Activated CD8-positive, alpha-beta memory T cell treated with anti-CD3 and anti-CD28 coated beads, Interleukin-2, amount 50 U/mL, for 48 hours (primary cell): ENCODE data around the gene CENPVL1.
"Not testable (repeated sequence)": the region's sequence is repeated elsewhere in the genome, so short reads cannot be mapped to it uniquely, and the experiment has no call there.

Source experiments
- DNase-seq: peaks from one replicate; pipeline ENCODE4 v3.0.0-alpha.2; 2020

The CENPVL1 gene

DNA sequence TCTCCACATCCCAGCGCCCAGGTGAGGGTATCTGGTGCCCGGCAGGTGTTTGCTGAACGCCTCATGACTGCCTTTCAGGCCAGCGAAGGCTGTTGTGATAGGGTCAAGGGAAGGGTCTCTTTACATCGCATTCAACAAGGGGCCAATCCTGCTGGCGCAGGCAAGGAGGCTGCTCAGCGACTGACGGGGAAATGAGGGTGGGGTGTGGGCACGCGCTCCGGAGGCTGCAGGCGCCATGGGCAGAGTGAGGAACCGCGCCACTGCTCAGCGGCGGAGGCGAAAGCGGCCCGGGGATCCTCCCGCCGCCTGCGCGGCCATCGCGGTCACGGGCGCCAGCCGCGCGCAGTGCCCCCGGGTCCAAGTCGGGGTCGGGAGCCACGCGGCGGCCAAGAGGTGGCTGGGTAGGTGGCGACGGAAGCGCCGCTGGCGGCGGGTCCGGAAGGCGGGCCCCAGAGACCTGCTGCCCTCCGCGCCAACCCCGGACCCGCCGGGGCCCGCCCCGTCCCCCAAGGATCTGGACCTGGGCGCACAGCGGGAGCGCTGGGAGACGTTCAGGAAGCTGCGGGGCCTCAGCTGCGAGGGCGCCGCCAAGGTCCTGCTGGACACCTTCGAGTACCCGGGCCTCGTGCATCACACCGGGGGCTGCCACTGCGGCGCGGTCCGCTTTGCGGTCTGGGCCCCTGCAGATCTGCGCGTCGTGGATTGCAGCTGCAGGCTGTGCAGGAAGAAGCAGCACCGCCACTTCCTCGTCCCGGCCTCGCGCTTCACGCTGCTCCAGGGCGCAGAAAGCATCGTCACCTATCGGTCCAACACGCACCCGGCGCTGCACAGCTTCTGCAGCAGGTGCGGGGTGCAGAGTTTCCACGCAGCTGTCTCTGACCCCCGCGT lies at the start of gene CENPVL1:
TSS of gene CENPVL1 (plus strand) at position 236 of the 888 bp plus-strand sequence. CDS start at position 236, 0 bp downstream.
- not testable (repeated sequence) for DNase-seq

- no peak for DNase-seq
These were observed 44.3 kb upstream of the CENPVL1 start for GRCh38 chrX:51665981-51666380.

- not testable (repeated sequence) for DNase-seq
These were observed 30.5 kb upstream of the CENPVL1 start for GRCh38 chrX:51679689-51680433.

DNA sequence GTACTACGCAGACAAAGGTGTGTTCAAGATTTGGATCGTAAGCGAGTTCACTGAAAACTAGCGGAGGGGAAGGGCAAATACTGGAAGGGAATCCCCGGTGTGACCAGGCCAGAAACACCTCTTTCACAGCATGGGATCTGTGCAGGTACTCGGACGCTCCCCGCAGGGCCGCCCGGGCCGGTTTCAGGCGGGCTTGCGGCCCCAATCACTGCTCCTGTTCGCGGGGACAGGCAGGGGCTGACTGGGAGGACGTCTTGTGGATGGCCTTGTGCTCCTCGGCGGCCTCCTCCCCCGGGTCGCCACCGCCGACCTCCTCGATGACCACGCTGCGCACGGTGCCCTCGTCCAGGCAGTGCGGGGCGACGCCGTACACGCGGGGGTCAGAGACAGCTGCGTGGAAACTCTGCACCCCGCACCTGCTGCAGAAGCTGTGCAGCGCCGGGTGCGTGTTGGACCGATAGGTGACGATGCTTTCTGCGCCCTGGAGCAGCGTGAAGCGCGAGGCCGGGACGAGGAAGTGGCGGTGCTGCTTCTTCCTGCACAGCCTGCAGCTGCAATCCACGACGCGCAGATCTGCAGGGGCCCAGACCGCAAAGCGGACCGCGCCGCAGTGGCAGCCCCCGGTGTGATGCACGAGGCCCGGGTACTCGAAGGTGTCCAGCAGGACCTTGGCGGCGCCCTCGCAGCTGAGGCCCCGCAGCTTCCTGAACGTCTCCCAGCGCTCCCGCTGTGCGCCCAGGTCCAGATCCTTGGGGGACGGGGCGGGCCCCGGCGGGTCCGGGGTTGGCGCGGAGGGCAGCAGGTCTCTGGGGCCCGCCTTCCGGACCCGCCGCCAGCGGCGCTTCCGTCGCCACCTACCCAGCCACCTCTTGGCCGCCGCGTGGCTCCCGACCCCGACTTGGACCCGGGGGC lies 28.2 kb upstream of the CENPVL1 start:
- DNase-seq = not testable (repeated sequence)

DNA sequence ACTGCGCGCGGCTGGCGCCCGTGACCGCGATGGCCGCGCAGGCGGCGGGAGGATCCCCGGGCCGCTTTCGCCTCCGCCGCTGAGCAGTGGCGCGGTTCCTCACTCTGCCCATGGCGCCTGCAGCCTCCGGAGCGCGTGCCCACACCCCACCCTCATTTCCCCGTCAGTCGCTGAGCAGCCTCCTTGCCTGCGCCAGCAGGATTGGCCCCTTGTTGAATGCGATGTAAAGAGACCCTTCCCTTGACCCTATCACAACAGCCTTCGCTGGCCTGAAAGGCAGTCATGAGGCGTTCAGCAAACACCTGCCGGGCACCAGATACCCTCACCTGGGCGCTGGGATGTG lies 27.6 kb upstream of the CENPVL1 start, which contains the start of gene CENPVL2:
TSS of gene CENPVL2 (minus strand) at position 112 of the 343 bp plus-strand sequence. CDS start at position 112, 0 bp downstream.
- DNase-seq = not testable (repeated sequence)

DNA sequence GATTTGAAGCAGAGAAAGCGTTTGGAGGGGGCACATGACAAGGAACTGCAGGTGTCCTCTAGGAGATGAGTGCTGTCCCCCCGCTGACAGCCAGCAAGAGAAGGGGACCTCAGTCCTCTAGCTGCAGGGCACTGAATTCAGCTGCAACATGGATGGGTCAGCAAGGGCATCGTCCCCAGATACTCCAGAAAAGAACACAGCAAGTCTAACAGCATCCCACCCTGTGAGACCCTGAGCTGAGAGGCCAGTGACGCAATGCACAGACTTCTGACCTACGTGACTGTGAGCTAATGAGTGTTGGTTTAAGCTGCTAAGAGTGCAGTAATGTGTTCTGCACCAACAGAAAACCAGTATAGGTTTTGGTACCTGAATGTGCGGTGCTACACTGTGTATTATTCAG lies 16.1 kb upstream of the CENPVL1 start:
- DNase-seq = no peak

DNA sequence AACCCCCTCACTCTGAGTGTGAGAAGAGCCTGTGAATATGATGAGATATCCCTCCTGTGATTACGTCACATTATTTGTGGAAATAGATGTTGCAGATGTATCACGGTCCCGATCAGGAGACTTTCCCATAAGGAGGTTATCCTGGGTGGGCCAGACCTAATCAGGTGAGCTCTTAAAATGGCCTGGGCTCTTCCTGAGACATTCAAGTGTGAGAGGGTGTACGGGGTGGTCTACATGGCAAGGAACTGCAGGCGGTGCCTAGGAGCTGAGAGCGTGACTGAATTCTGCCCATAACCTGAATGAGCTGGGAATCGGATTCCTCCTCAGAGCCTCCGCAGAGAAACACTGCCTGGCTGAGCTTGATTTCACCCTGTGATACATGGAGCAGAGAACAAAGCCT lies 12.9 kb upstream of the CENPVL1 start:
- DNase-seq = no peak

DNA sequence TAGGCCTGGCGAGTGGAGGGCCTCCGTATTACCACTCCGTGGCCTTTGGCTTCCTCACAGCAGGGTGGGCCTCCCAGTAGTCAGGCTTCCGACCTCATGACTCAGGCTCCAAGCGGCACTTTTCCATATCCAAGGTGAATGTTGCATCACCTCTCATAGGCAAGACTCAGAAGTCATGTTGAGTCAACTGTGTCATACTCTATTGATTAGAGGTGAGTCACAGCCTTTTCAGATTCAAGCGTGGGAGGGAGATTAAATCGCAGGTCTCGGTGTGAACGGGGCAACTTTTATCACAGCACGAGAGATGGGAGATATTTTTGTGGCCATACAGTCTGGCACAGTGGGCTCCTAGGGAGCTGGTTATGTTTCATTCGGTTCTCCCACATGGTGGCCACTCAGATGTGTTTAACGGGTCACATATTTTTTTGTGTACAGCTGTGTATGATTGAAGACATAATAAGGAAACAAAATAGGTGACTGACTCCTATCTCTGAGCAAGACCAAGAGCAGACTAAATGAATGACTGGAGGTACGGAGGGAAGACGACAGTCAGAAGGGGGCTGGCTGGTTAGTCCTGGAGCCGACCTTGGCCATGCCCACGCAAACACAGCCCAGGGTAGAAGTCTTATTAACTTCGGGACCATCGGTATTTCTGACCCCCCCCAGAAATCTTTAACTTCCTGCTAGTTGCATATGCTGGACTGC lies 2.8 kb downstream of the CENPVL1 start:
- not testable (repeated sequence) for DNase-seq

- no peak for DNase-seq
These were observed 17.9 kb downstream of the CENPVL1 start for GRCh38 chrX:51728202-51728601.

GRCh38 chrX:51737091-51737490 lies 26.8 kb downstream of the CENPVL1 start:
- no peak for DNase-seq

GRCh38 chrX:51742586-51742985 lies 32.3 kb downstream of the CENPVL1 start:
- no peak for DNase-seq

DNA sequence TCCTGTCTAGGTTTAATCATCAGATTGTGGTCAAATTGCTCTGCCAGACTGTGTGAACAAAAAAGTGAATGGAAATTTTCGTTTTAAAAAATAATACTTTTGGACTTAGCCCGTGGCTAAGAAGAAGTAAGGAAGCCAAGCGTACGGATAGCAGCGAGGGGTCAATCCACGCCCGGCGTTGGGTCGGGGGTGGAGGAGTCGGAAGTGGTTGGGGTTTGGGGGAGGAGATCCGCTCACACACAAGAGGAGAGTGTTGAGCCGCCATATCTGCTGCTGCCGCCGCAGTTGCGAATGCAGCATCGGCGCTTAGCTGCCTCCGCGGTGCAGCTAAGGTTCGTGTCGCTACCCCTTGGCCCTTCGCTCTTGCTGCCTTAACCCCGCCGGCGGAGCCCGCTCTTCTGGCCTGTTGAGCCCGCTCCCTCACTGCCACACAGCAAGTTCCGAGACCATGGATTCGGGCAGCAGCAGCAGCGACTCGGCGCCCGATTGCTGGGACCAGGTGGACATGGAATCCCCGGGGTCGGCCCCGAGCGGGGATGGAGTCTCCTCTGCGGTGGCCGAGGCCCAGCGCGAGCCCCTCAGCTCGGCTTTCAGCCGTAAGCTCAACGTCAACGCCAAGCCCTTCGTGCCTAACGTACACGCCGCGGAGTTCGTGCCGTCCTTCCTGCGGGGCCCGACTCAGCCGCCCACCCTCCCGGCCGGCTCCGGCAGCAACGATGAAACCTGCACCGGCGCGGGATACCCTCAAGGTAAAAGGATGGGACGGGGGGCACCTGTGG lies 33.1 kb downstream of the CENPVL1 start, which contains the start of gene GSPT2:
TSS of gene GSPT2 (plus strand) at position 264 of the 779 bp plus-strand sequence. CDS start at position 449, 185 bp downstream.
- peak; percentile 71 for DNase-seq

GRCh38 chrX:51747671-51748070 lies 37.4 kb downstream of the CENPVL1 start:
- DNase-seq = no peak

GRCh38 chrX:51759055-51759839 lies 48.9 kb downstream of the CENPVL1 start:
- DNase-seq = no peak

DNA sequence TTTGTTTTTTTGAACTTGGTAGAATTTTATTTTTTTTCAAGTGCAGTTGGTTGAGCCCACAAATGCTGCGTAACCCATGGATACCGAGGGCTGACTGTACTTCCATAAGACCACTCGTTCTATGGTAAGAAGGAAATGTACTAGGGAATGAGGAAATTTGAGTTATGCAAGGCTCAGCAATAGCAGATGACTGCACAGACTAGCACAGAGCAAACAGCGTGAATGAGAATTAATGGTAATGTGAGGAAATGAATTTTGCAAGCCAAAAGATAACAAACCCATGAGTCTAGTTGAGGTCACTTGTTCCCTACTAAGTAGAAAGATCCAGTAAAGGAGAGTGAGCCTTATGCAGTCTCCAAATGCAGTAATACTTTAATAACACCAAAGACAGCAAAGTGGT lies 50.3 kb downstream of the CENPVL1 start:
- no peak for DNase-seq
